HepG2 (cell line): ENCODE data around the gene ART1. TPM values are rescaled to one million over a fixed set of nuclear protein-coding genes. Genes with fewer than 3 reads are reported as not detected.

Experiments used
- ATAC-seq: fragments of 200-7000 bp; cut with Tn5 transposase; 3 replicates; pipeline ENCODE4 v1.9.1; 2020; ENCODE audit warnings: mild to moderate bottlenecking, moderate library complexity
- BruUV-seq: library from RNA; stranded (reverse); fragments of 400-500 nt; replicated peaks from 2 replicates; lab custom pipeline; 2021; lab: Mats Ljungman, UMichigan
- CTCF ChIA-PET: fragments of 300-600 bp; formaldehyde crosslinking; extraction: SDS; loops from one replicate; lab custom pipeline; 2021; ENCODE audit warnings: low total read pairs, inconsistent platforms, low intra/inter-chr PET ratio; lab: Yijun Ruan, JAX
- POLR2A ChIA-PET: fragments of 350-600 bp; sonication (Branson Sonifier 250); formaldehyde crosslinking; loops from one replicate; lab custom pipeline; 2020; ENCODE audit warnings: antibody characterized with exemption, inconsistent platforms; lab: Yijun Ruan, JAX
- DNase-seq: peaks from one replicate; pipeline ENCODE4 v3.0.0-alpha.2; 2015; ENCODE audit warnings: low spot score
- FAIRE-seq: peaks from 3 replicates; lab custom pipeline; 2011; peaks lifted over from hg19 to GRCh38; lab: Jason Lieb, UNC
- H2AFZ ChIP-seq: one replicate; pipeline ENCODE4 v1.6.1; 2011; ENCODE audit warnings: low read length, inconsistent platforms
- H3K27ac ChIP-seq: fragments of 300-600 bp; 3 replicates; pipeline ENCODE4 v1.8.0; 2011; ENCODE audit warnings: mixed run types, mild to moderate bottlenecking, mixed read lengths, low read length, inconsistent platforms; ENCODE audit not compliant: insufficient read depth; ENCODE audit errors: extremely low read length
- H3K27me3 ChIP-seq, 2 experiments: fragments of 200-600 bp in 1 of 2; 2 replicates in 1 of 2; 3 replicates in 1 of 2; pipeline versions ENCODE4 v1.6.0 to v1.8.0; 2011; ENCODE audit warnings: low read length in 2 of 2, mild to moderate bottlenecking in 2 of 2, moderate library complexity in 2 of 2, inconsistent platforms in 1 of 2; ENCODE audit not compliant: insufficient read depth in 2 of 2, control insufficient read depth in 1 of 2
- H3K36me3 ChIP-seq, 2 experiments: fragments of 200-600 bp in 1 of 2; replicated peaks in 1 of 2; 2 replicates in 1 of 2; 3 replicates in 1 of 2; pipeline versions ENCODE4 v1.5.1 to v1.8.0; 2011; ENCODE audit warnings: low read length in 2 of 2, inconsistent platforms in 1 of 2; ENCODE audit not compliant: insufficient read depth in 2 of 2, control insufficient read depth in 1 of 2
- H3K4me1 ChIP-seq: 2 replicates; pipeline ENCODE4 v1.5.1; 2012; ENCODE audit warnings: low read length, inconsistent platforms; ENCODE audit not compliant: insufficient read depth
- H3K4me2 ChIP-seq: 2 replicates; pipeline ENCODE4 v1.6.0; 2011; ENCODE audit warnings: low read depth, low read length, inconsistent platforms
- H3K4me3 ChIP-seq, 3 experiments: fragments of 200-600 bp in 1 of 3; sonication (generic), shearing (Covaris generic) in 1 of 3; replicated peaks in 1 of 3; 2 replicates each; pipeline ENCODE4 v1.5.1; 2011 to 2016; ENCODE audit warnings: low read length in 3 of 3, inconsistent platforms in 2 of 3, low read depth in 2 of 3, mild to moderate bottlenecking in 2 of 3, control low read depth in 1 of 3, mixed read lengths in 1 of 3; ENCODE audit not compliant: insufficient read depth in 1 of 3
- H3K79me2 ChIP-seq: one replicate; pipeline ENCODE4 v1.6.1; 2011; ENCODE audit warnings: low read length, inconsistent platforms; ENCODE audit not compliant: insufficient read depth
- H3K9ac ChIP-seq: 2 replicates; pipeline ENCODE4 v1.6.0; 2011; ENCODE audit warnings: mild to moderate bottlenecking, low read depth, low read length, inconsistent platforms; ENCODE audit not compliant: insufficient read depth
- H3K9me3 ChIP-seq: 2 replicates; pipeline ENCODE4 v1.5.1; 2012; ENCODE audit warnings: mild to moderate bottlenecking, low read length
- H4K20me1 ChIP-seq: 2 replicates; pipeline ENCODE4 v1.6.0; 2011; ENCODE audit warnings: inconsistent platforms, mild to moderate bottlenecking, low read length, moderate library complexity; ENCODE audit not compliant: insufficient read depth
- CREB1 ChIP-seq, 2 experiments: fragments of 450-650 bp in 1 of 2; IDR thresholded peaks; 2 replicates each; pipeline ENCODE4 v1.6.1; 2016 to 2017; ENCODE audit warnings: control low read depth in 1 of 2, mild to moderate bottlenecking in 1 of 2, missing compliant biosample characterization in 1 of 2, missing genetic modification characterization in 1 of 2
- MYNN ChIP-seq: sonication (generic); formaldehyde crosslinking; IDR thresholded peaks from 2 replicates; pipeline ENCODE4 v1.4.0; 2020; ENCODE audit warnings: mild to moderate bottlenecking, low read depth, missing genetic modification reagents
- ZNF251 ChIP-seq: sonication (generic); formaldehyde crosslinking; IDR thresholded peaks from 2 replicates; pipeline ENCODE4 v1.9.0; 2021; ENCODE audit warnings: mild to moderate bottlenecking, missing genetic modification reagents
- WGBS: methylation state at CpG from one replicate; pipeline ENCODE4 v1.1.6; 2017; ENCODE audit warnings: low lambda C conversion rate; 5-methylcytosine and 5-hydroxymethylcytosine counted together
- in situ Hi-C: cut with HindIII; loops from 2 replicates; pipeline ENCODE4 v1.10.0; 2017; ENCODE audit warnings: low pct_unique_long_range_greater_than_20kb; ENCODE audit not compliant: extremely low pct_ligation_motif_present
- intact Hi-C: fragments of 100-400 bp; cut with micrococcal nuclease; formaldehyde crosslinking; loops from one replicate; pipeline ENCODE4 v1.10.0; 2022; ENCODE audit not compliant: unreplicated experiment
- polyA plus RNA-seq, 8 experiments: library from polyadenylated mRNA; depleted of rRNA in 3 of 8; stranded (reverse) in 7 of 8; unstranded in 1 of 8; fragments of >200 nt; fragmentation: Illumina TruSeq in 4 of 8; extraction: Trizol in 4 of 8; gene quantifications; 2 replicates each; pipeline versions ENCODE4 v1.2.1 to v1.2.3, GENCODE V29; 2011 to 2016; ENCODE audit warnings: low read depth in 4 of 8, missing spikeins in 1 of 8, mixed read lengths in 1 of 8; ENCODE audit not compliant: insufficient read depth in 1 of 8
- total RNA-seq, 5 experiments: library from RNA; depleted of rRNA; stranded (reverse); fragments of >200 nt; fragmentation: Illumina TruSeq; extraction: Trizol; gene quantifications; 2 replicates each; pipeline ENCODE4 v1.2.3, GENCODE V29; 2016; ENCODE audit warnings: low read depth in 1 of 5
- TF ChIP-seq, protein P1 (sequence below): sonication (generic); formaldehyde crosslinking; IDR thresholded peaks from 2 replicates; pipeline ENCODE4 v1.5.0; 2020; ENCODE audit warnings: mild to moderate bottlenecking, missing genetic modification reagents, borderline replicate concordance

The ART1 gene
- total and polyA plus RNA-seq, 2 of the 13 experiments (the other 11 are each of a cell fraction or from before 2014, with no cell fraction given): not detected

DNA sequence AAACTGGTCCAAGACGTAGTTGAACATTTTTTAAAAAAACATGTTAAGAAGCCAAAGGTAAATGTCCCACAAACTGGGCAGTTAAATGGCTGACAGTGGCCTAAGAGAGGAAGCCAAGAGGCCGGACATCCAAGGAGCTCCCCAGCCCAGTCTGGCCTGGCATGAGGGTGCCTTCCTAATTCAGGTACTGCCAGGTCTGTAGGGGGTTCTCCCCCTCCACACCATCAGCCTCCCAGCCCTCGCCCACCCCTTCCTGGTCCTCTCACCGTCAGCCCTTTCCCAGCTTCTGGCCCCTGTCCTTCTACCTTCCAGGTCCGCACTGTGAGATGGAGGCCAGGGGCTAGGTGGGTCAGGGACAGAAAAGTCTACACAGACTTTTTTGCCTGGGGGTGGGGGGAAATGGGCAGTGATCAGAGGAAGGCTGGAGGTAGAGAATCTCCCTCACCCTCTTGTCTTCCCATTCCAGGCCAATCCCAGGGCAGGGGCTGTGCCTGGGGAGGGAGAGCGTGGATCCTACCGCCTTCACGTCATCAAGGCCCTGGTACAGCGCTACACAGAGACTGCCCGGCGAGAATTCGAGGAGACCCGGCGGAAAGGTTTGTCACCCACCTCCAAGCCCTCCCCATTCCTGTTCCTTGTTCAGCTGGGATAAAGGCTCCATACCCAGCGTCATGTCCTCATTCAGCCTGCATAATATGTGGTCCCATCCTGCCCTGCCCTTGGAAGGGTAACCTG lies 9.1 kb upstream of the ART1 start:
- in situ Hi-C loops (no loop called here), intact Hi-C loops (no loop called here)
- DNase-seq: no peak
- ChIA-PET CTCF (no interaction called here), POLR2A (no interaction called here)
- H3K27me3 ChIP-seq: peaks cover 6 to 51% of the 10 kb centered on the region in 2 experiments; a peak in 4 of 5 replicates
- H3K4me2 ChIP-seq: no peak overlapping the region
- H4K20me1 ChIP-seq: no peaks in the 10 kb centered on the region
- 49% methylated on average over 8 of the region's 15 CpGs for WGBS
- H3K27ac ChIP-seq: no peak overlapping the region
- FAIRE-seq: no peak
- no peak overlapping the region for H2AFZ ChIP-seq
- no peak overlapping the region for H3K4me3 ChIP-seq
- H3K9me3 ChIP-seq: no peaks in the 10 kb centered on the region
- no peak for ATAC-seq
- no TSS peak for BruUV-seq
- H3K9ac ChIP-seq: no peak overlapping the region
- TF ChIP-seq, protein P1, sequence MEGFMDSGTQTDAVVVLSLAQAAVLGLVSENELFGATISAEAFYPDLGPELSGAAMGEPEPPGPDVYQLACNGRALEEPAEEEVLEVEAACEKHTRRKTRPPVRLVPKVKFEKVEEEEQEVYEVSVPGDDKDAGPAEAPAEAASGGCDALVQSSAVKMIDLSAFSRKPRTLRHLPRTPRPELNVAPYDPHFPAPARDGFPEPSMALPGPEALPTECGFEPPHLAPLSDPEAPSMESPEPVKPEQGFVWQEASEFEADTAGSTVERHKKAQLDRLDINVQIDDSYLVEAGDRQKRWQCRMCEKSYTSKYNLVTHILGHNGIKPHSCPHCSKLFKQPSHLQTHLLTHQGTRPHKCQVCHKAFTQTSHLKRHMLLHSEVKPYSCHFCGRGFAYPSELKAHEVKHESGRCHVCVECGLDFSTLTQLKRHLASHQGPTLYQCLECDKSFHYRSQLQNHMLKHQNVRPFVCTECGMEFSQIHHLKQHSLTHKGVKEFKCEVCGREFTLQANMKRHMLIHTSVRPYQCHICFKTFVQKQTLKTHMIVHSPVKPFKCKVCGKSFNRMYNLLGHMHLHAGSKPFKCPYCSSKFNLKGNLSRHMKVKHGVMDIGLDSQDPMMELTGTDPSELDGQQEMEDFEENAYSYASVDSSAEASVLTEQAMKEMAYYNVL (CRISPR knock-in tag): no peak
- TF ChIP-seq ZNF251 (CRISPR knock-in tag): no peak
- TF ChIP-seq CREB1 (IDR thresholded peaks at IDR 0.05): peak; percentile 40
- TF ChIP-seq CREB1 (CRISPR knock-in tag; IDR thresholded peaks at IDR 0.05): no peak
- TF ChIP-seq, all 625 proteins: peak for 1
- H3K36me3 ChIP-seq: no peaks in the 10 kb centered on the region
- H3K79me2 ChIP-seq: no peaks in the 10 kb centered on the region
- H3K4me1 ChIP-seq: no peaks in the 10 kb centered on the region

DNA sequence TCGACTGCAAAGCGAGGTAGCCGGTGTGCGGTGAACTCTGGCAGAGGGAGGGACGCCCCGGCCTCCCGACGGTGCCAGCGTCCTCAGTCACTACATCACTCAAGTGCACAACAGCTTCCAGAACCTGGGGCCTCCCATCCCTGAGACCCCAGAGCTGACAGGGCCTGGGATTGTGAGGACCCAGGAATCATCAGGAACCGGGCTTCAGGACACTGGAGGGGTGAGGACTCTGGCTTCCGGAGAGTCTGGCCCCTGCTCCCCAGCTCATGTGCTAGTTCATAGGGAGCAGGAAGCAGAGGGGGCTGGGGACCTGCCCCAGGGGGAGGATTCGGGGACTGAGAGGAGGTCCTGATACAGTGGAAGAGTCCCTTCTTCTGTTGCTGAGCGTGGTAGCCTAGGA lies 7.7 kb upstream of the ART1 start:
- H3K9me3 ChIP-seq: no peaks in the 10 kb centered on the region
- intact Hi-C loops: no loop called here
- BruUV-seq: no TSS peak
- WGBS: 40% methylated on average over 6 of the region's 13 CpGs
- no peak overlapping the region for H3K27ac ChIP-seq
- in situ Hi-C loops: no loop called here
- no peak overlapping the region for H3K4me2 ChIP-seq
- FAIRE-seq (no peak), DNase-seq (no peak), ATAC-seq (no peak)
- POLR2A ChIA-PET: no interaction called here
- H3K79me2 ChIP-seq: no peaks in the 10 kb centered on the region
- H3K36me3 ChIP-seq: no peaks in the 10 kb centered on the region
- H3K4me3 ChIP-seq: no peak overlapping the region
- no peak overlapping the region for H3K9ac ChIP-seq
- TF ChIP-seq MYNN (CRISPR knock-in tag): no peak
- H3K4me1 ChIP-seq: no peaks in the 10 kb centered on the region
- no peaks in the 10 kb centered on the region; the same call in 1 of the 2 replicates for H4K20me1 ChIP-seq
- H2AFZ ChIP-seq: no peak overlapping the region
- CTCF ChIA-PET: no interaction called here
- peaks cover 4 to 42% of the 10 kb centered on the region in 2 experiments; a peak in 4 of 5 replicates for H3K27me3 ChIP-seq
